Caco-2 (cell line): ENCODE data around the gene WWOX. TPM values are rescaled to one million over a fixed set of nuclear protein-coding genes. Genes with fewer than 3 reads are reported as not detected.

Source experiments
- BruUV-seq: library from RNA; stranded (reverse); fragments of 400-500 nt; replicated peaks from 2 replicates; lab custom pipeline; 2021; lab: Mats Ljungman, UMichigan
- CTCF ChIA-PET: fragments of 300-600 bp; sonication (Branson Sonifier 250); formaldehyde crosslinking; loops from one replicate; lab custom pipeline; 2022; ENCODE audit warnings: antibody characterized with exemption; lab: Charles Lee
- POLR2A ChIA-PET: fragments of 300-600 bp; sonication (Branson Sonifier 250); formaldehyde crosslinking; loops from one replicate; lab custom pipeline; 2022; ENCODE audit warnings: antibody characterized with exemption; lab: Charles Lee
- DNase-seq, 2 experiments: peaks; one replicate each; pipeline versions ENCODE4 v3.0.0 to v3.0.0-alpha.2; 2020 to 2022
- H3K27me3 ChIP-seq: replicated peaks from 2 replicates; pipeline ENCODE4 v1.6.0; 2011; ENCODE audit warnings: low read length; ENCODE audit not compliant: control insufficient read depth, insufficient read depth
- H3K36me3 ChIP-seq: 2 replicates; pipeline ENCODE4 v1.5.1; 2011; ENCODE audit warnings: low read length; ENCODE audit not compliant: control insufficient read depth, insufficient read depth
- H3K4me1 ChIP-seq: fragments of 250-450 bp; sonication (Bioruptor Pico); 2 replicates; pipeline ENCODE4 v1.5.1; 2020; ENCODE audit warnings: mild to moderate bottlenecking
- H3K4me3 ChIP-seq: 2 replicates; pipeline ENCODE4 v1.5.1; 2011; ENCODE audit warnings: low read depth, mild to moderate bottlenecking, control low read depth, low read length
- H3K9me3 ChIP-seq: fragments of 250-450 bp; sonication (Bioruptor Pico); 2 replicates; pipeline ENCODE4 v1.5.1; 2020; ENCODE audit warnings: mild to moderate bottlenecking, moderate library complexity
- H3K27ac Mint-ChIP-seq: one replicate; pipeline ENCODE4 v1.8.0; 2022; ENCODE audit warnings: mixed read lengths; ENCODE audit not compliant: unreplicated experiment
- H3K27me3 Mint-ChIP-seq: one replicate; pipeline ENCODE4 v1.8.0; 2022; ENCODE audit warnings: mixed read lengths; ENCODE audit not compliant: insufficient read depth, unreplicated experiment
- H3K36me3 Mint-ChIP-seq: one replicate; pipeline ENCODE4 v1.8.0; 2022; ENCODE audit warnings: mild to moderate bottlenecking, mixed read lengths; ENCODE audit not compliant: insufficient read depth, unreplicated experiment
- H3K4me1 Mint-ChIP-seq: one replicate; pipeline ENCODE4 v1.8.0; 2022; ENCODE audit warnings: low read depth, mixed read lengths; ENCODE audit not compliant: unreplicated experiment
- H3K4me3 Mint-ChIP-seq: one replicate; pipeline ENCODE4 v1.8.0; 2022; ENCODE audit warnings: mild to moderate bottlenecking, moderate library complexity, mixed read lengths; ENCODE audit not compliant: unreplicated experiment
- H3K9me3 Mint-ChIP-seq: one replicate; pipeline ENCODE4 v1.8.0; 2022; ENCODE audit warnings: mixed read lengths; ENCODE audit not compliant: unreplicated experiment
- intact Hi-C: fragments of 100-400 bp; cut with micrococcal nuclease; formaldehyde crosslinking; loops from one replicate; pipeline ENCODE4 v1.10.0; 2022; ENCODE audit not compliant: unreplicated experiment
- total RNA-seq: library from RNA; stranded (reverse); gene quantifications from 2 replicates; pipeline ENCODE4 v1.2.3, GENCODE V29; 2022
- TF ChIP-seq, protein P1 (sequence below), 2 experiments: fragments of 200-600 bp in 1 of 2; IDR thresholded peaks; 1 replicate in 1 of 2; 2 replicates in 1 of 2; pipeline versions ENCODE4 v1.5.1 to v1.8.0; 2011 to 2022; ENCODE audit warnings: antibody characterized with exemption in 1 of 2, control low read depth in 1 of 2, inconsistent platforms in 1 of 2, low read depth in 1 of 2, low read length in 1 of 2, mild to moderate bottlenecking in 1 of 2, moderate library complexity in 1 of 2; ENCODE audit not compliant: insufficient read depth in 1 of 2, severe bottlenecking in 1 of 2, unreplicated experiment in 1 of 2

The WWOX gene
- total RNA-seq, 1 experiment from 2014 or later = 45.0 TPM

DNA sequence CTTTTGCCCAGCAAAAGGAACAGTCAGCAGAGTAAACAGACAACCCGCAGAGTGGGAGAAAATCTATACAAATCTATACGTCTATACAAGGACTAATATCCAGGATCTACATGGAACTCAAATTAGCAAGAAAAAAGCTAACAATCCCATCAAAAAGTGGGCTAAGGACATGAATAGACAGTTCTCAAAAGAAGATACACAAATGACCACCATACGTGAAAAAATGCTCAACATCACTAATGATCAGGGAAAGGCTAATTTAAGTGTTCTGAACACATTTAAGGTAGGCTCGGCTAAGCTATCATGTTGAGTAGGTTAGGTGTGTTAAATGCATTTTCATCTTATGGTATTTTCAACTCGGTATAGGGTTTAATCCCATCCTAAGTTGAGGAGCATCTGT, 598.0 kb downstream of the WWOX start:
- H3K9me3 Mint-ChIP-seq = no peaks in the 10 kb centered on the region
- intact Hi-C loops = no loop called here
- TF ChIP-seq, protein P1, sequence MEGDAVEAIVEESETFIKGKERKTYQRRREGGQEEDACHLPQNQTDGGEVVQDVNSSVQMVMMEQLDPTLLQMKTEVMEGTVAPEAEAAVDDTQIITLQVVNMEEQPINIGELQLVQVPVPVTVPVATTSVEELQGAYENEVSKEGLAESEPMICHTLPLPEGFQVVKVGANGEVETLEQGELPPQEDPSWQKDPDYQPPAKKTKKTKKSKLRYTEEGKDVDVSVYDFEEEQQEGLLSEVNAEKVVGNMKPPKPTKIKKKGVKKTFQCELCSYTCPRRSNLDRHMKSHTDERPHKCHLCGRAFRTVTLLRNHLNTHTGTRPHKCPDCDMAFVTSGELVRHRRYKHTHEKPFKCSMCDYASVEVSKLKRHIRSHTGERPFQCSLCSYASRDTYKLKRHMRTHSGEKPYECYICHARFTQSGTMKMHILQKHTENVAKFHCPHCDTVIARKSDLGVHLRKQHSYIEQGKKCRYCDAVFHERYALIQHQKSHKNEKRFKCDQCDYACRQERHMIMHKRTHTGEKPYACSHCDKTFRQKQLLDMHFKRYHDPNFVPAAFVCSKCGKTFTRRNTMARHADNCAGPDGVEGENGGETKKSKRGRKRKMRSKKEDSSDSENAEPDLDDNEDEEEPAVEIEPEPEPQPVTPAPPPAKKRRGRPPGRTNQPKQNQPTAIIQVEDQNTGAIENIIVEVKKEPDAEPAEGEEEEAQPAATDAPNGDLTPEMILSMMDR (IDR thresholded peaks at IDR 0.05; ENCODE audit: insufficient read depth in 1 of 2, low read depth in 1 of 2, low read length in 1 of 2, severe bottlenecking in 1 of 2, unreplicated experiment in 1 of 2) = no peak
- DNase-seq = no peak
- Histone ChIP-seq H3K36me3 (no peaks in the 10 kb centered on the region), H3K9me3 (no peaks in the 10 kb centered on the region), H3K4me1 (no peaks in the 10 kb centered on the region), H3K27me3 (no peaks in the 10 kb centered on the region), H3K4me3 (no peak overlapping the region)
- POLR2A ChIA-PET = no interaction called here
- CTCF ChIA-PET = no interaction called here
- no peak overlapping the region for H3K4me3 Mint-ChIP-seq
- no TSS peak for BruUV-seq
- H3K36me3 Mint-ChIP-seq = no peaks in the 10 kb centered on the region
- H3K27ac Mint-ChIP-seq = no peak overlapping the region
- no peaks in the 10 kb centered on the region for H3K4me1 Mint-ChIP-seq
- H3K27me3 Mint-ChIP-seq = no peaks in the 10 kb centered on the region

DNA sequence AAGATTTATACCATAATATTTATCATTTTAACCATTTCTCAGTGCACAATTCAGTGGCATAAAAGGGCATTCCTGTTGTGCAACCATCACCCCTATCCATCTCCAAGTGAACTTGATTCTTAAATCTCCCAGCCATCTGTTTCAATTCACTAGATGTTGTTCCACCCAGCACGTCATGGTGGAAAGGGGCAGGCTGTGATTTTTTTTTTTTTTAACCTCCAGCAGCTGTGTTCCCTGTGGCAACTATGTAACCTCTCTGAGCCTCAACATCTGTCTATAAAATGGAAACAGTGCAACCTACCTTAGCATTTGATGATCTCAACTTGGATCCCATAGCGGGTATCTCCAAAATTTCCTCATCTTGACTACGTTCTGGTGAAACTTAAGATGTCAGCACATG, 604.5 kb downstream of the WWOX start:
- TF ChIP-seq, protein P1 (IDR thresholded peaks at IDR 0.05; ENCODE audit: insufficient read depth in 1 of 2, low read depth in 1 of 2, low read length in 1 of 2, severe bottlenecking in 1 of 2, unreplicated experiment in 1 of 2) = no peak
- ChIA-PET POLR2A (no interaction called here), CTCF (no interaction called here)
- H3K4me1 Mint-ChIP-seq = no peaks in the 10 kb centered on the region
- H3K9me3 ChIP-seq = 0 out of 2 replicates have a peak, but pooled peaks cover 4% of the 10 kb centered on the region
- H3K27me3 Mint-ChIP-seq = no peaks in the 10 kb centered on the region
- no TSS peak for BruUV-seq
- H3K27me3 ChIP-seq = no peaks in the 10 kb centered on the region
- H3K4me3 ChIP-seq = no peak overlapping the region
- no peaks in the 10 kb centered on the region for H3K36me3 ChIP-seq
- H3K9me3 Mint-ChIP-seq = peaks cover 13% of the 10 kb centered on the region
- no peaks in the 10 kb centered on the region for H3K36me3 Mint-ChIP-seq
- no peaks in the 10 kb centered on the region for H3K4me1 ChIP-seq
- no peak overlapping the region for H3K4me3 Mint-ChIP-seq
- no peak overlapping the region for H3K27ac Mint-ChIP-seq
- intact Hi-C loops = no loop called here
- no peak for DNase-seq

DNA sequence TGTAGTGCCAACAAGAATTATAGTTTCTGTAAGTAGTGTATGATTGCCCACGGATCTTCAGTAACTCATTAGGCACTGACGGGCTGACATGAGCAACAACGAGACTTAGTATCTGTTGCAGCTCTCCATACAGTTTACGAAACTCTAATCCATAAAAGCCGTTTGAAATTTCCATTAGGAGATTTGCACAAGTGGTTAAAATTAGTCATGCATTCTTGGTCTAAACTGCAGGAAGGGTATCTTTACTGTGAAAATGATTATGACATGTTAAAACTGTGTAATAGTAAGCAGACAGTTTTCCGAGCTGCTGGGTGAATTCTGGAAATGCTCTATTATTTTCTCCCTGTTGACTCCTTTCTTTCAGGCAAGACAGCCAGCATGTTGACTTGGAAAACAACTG, 605.0 kb downstream of the WWOX start:
- H3K27ac Mint-ChIP-seq = no peak overlapping the region
- no peaks in the 10 kb centered on the region for H3K4me1 Mint-ChIP-seq
- Histone ChIP-seq H3K4me1 (no peaks in the 10 kb centered on the region), H3K27me3 (no peaks in the 10 kb centered on the region), H3K36me3 (no peaks in the 10 kb centered on the region), H3K9me3 (0 out of 2 replicates have a peak, but pooled peaks cover 4% of the 10 kb centered on the region), H3K4me3 (no peak overlapping the region)
- H3K4me3 Mint-ChIP-seq = no peak overlapping the region
- CTCF ChIA-PET = no interaction called here
- intact Hi-C loops = no loop called here
- no peaks in the 10 kb centered on the region for H3K36me3 Mint-ChIP-seq
- no peak for DNase-seq
- H3K9me3 Mint-ChIP-seq = peaks cover 13% of the 10 kb centered on the region
- POLR2A ChIA-PET = no interaction called here
- H3K27me3 Mint-ChIP-seq = no peaks in the 10 kb centered on the region
- no TSS peak for BruUV-seq
- TF ChIP-seq, protein P1 (IDR thresholded peaks at IDR 0.05; ENCODE audit: insufficient read depth in 1 of 2, low read depth in 1 of 2, low read length in 1 of 2, severe bottlenecking in 1 of 2, unreplicated experiment in 1 of 2) = no peak
